ENCODE results near the gene ROGDI.
A peak's percentile ranks its signal among the peaks of the same experiment; 100 is the strongest.

The ROGDI gene

GRCh38 chr16:4814542-4815173 is 12.2 kb upstream of the ROGDI start:
- DNase-seq (ENCODE audit: low read depth in 1 of 2, low spot score in 1 of 2), result no peak

- no peak for DNase-seq (ENCODE audit: low read depth in 1 of 2, low spot score in 1 of 2)
Observed at GRCh38 chr16:4814046-4814445, 11.6 kb upstream of the ROGDI start.

- DNase-seq (ENCODE audit: low read depth in 1 of 2, low spot score in 1 of 2), result no peak
Observed at GRCh38 chr16:4813251-4814003, 11.0 kb upstream of the ROGDI start.

- DNase-seq (ENCODE audit: low read depth in 1 of 2, low spot score in 1 of 2), result no peak
Observed at GRCh38 chr16:4811773-4812172, 9.3 kb upstream of the ROGDI start.

GRCh38 chr16:4811242-4811641 is 8.8 kb upstream of the ROGDI start:
- no peak for DNase-seq (ENCODE audit: low read depth in 1 of 2, low spot score in 1 of 2)

- no peak for DNase-seq (ENCODE audit: low read depth in 1 of 2, low spot score in 1 of 2)
Observed at GRCh38 chr16:4806280-4806679, 3.8 kb upstream of the ROGDI start.

- DNase-seq (ENCODE audit: low read depth in 1 of 2, low spot score in 1 of 2), result no peak
Observed at GRCh38 chr16:4805231-4805630, 2.8 kb upstream of the ROGDI start.

- no peak for DNase-seq (ENCODE audit: low read depth in 1 of 2, low spot score in 1 of 2)
Observed at GRCh38 chr16:4803898-4804762, 1.7 kb upstream of the ROGDI start.

GRCh38 chr16:4803401-4803844 is 990 bp upstream of the ROGDI start:
- no peak for DNase-seq (ENCODE audit: low read depth in 1 of 2, low spot score in 1 of 2)

- DNase-seq (ENCODE audit: low read depth in 1 of 2, low spot score in 1 of 2), result peak; percentile 75 to 80
Observed at GRCh38 chr16:4802659-4803287, 340 bp upstream of the ROGDI start.

- DNase-seq (ENCODE audit: low read depth in 1 of 2, low spot score in 1 of 2), result no peak
Observed at GRCh38 chr16:4801051-4801961, 1.1 kb downstream of the ROGDI start.

GRCh38 chr16:4800290-4801041 is 2.0 kb downstream of the ROGDI start:
- DNase-seq (ENCODE audit: low read depth in 1 of 2, low spot score in 1 of 2), result no peak

GRCh38 chr16:4799171-4799855 is 3.1 kb downstream of the ROGDI start:
- no peak for DNase-seq (ENCODE audit: low read depth in 1 of 2, low spot score in 1 of 2)

GRCh38 chr16:4798456-4798855 is 4.0 kb downstream of the ROGDI start:
- no peak for DNase-seq (ENCODE audit: low read depth in 1 of 2, low spot score in 1 of 2)

- no peak for DNase-seq (ENCODE audit: low read depth in 1 of 2, low spot score in 1 of 2)
Observed at GRCh38 chr16:4797805-4798252, 4.6 kb downstream of the ROGDI start.

GRCh38 chr16:4796982-4797804 is 5.2 kb downstream of the ROGDI start:
- no peak for DNase-seq (ENCODE audit: low read depth in 1 of 2, low spot score in 1 of 2)

- DNase-seq (ENCODE audit: low read depth in 1 of 2, low spot score in 1 of 2), result no peak
Observed at GRCh38 chr16:4795828-4796572, 6.4 kb downstream of the ROGDI start.
